SK-N-SH (cell line): ENCODE measurements around the gene RAB20. TPM values are rescaled to one million over a fixed set of nuclear protein-coding genes. Genes with fewer than 3 reads are reported as not detected.

Experiments used
- CTCF ChIA-PET: fragments of 300-600, 350-600 bp; formaldehyde crosslinking; extraction: SDS; loops from one replicate; lab custom pipeline; 2021; lab: Yijun Ruan, JAX
- POLR2A ChIA-PET: fragments of 350-600 bp; sonication (Branson Sonifier 250); formaldehyde crosslinking; extraction: SDS; loops from one replicate; lab custom pipeline; 2020; ENCODE audit warnings: antibody characterized with exemption, inconsistent platforms; lab: Yijun Ruan, JAX
- DNase-seq: peaks from one replicate; pipeline ENCODE4 v3.0.0; 2012
- H2AFZ ChIP-seq: fragments of 200-600 bp; sonication (generic); 2 replicates; pipeline ENCODE4 v1.8.1; 2016; ENCODE audit warnings: antibody characterized with exemption, mild to moderate bottlenecking, low read depth
- H3F3A ChIP-seq: fragments of 200-600 bp; sonication (generic); replicated peaks from 2 replicates; pipeline ENCODE3; 2016; ENCODE audit warnings: antibody characterized with exemption, mild to moderate bottlenecking; ENCODE audit not compliant: insufficient read depth
- H3K27ac ChIP-seq, 2 experiments: fragments of 200-500 bp in 1 of 2; fragments of 200-600 bp in 1 of 2; sonication (Bioruptor generic) in 1 of 2; sonication (generic), shearing (Covaris generic) in 1 of 2; 2 replicates each; pipeline versions ENCODE4 v1.5.1 to v1.6.1; 2014 to 2016; ENCODE audit warnings: low read depth in 2 of 2, inconsistent platforms in 1 of 2, low read length in 1 of 2, mild to moderate bottlenecking in 1 of 2, mixed read lengths in 1 of 2
- H3K27me3 ChIP-seq: fragments of 200-600 bp; sonication (generic), shearing (Covaris generic); 2 replicates; pipeline ENCODE4 v1.6.1; 2016; ENCODE audit warnings: mixed run types; ENCODE audit not compliant: insufficient read depth
- H3K36me3 ChIP-seq, 2 experiments: fragments of 200-500 bp in 1 of 2; fragments of 200-600 bp in 1 of 2; sonication (Bioruptor generic) in 1 of 2; sonication (generic) in 1 of 2; replicated peaks in 1 of 2; 2 replicates each; pipeline versions ENCODE3 to v1.5.1; 2014 to 2016; ENCODE audit warnings: low read length in 1 of 2, mild to moderate bottlenecking in 1 of 2; ENCODE audit not compliant: insufficient read depth in 2 of 2, control insufficient read depth in 1 of 2
- H3K4me1 ChIP-seq, 2 experiments: fragments of 200-500 bp in 1 of 2; fragments of 200-600 bp in 1 of 2; sonication (Bioruptor generic) in 1 of 2; sonication (generic), shearing (Covaris generic) in 1 of 2; 2 replicates each; pipeline versions ENCODE4 v1.5.1 to v1.6.1; 2014 to 2016; ENCODE audit warnings: low read depth in 1 of 2, low read length in 1 of 2, mixed run types in 1 of 2; ENCODE audit not compliant: insufficient read depth in 2 of 2, control insufficient read depth in 1 of 2
- H3K4me2 ChIP-seq: fragments of 200-600 bp; sonication (generic), shearing (Covaris generic); 2 replicates; pipeline ENCODE4 v1.6.1; 2017; ENCODE audit warnings: mixed run types
- H3K4me3 ChIP-seq, 2 experiments: fragments of 200-500 bp in 1 of 2; fragments of 200-600 bp in 1 of 2; sonication (Bioruptor generic) in 1 of 2; sonication (generic), shearing (Covaris generic) in 1 of 2; 2 replicates each; pipeline versions ENCODE4 v1.5.1 to v1.8.1; 2014 to 2016; ENCODE audit warnings: low read depth in 2 of 2, inconsistent platforms in 1 of 2, low read length in 1 of 2, mild to moderate bottlenecking in 1 of 2, mixed read lengths in 1 of 2, moderate library complexity in 1 of 2
- H3K79me2 ChIP-seq: fragments of 200-600 bp; sonication (generic); 2 replicates; pipeline ENCODE4 v1.8.1; 2017; ENCODE audit warnings: mild to moderate bottlenecking; ENCODE audit not compliant: insufficient read depth
- H3K9ac ChIP-seq: fragments of 200-600 bp; sonication (generic); 2 replicates; pipeline ENCODE4 v1.6.1; 2017; ENCODE audit warnings: mixed run types
- H3K9me2 ChIP-seq: fragments of 200-600 bp; sonication (generic); 2 replicates; pipeline ENCODE4 v1.6.1; 2017; ENCODE audit warnings: mixed run types
- H3K9me3 ChIP-seq: fragments of 200-600 bp; sonication (generic); 2 replicates; pipeline ENCODE4 v1.6.1; 2017; ENCODE audit warnings: mixed run types, mild to moderate bottlenecking, moderate library complexity
- H4K20me1 ChIP-seq: fragments of 200-600 bp; sonication (generic); 2 replicates; pipeline ENCODE4 v1.6.1; 2017; ENCODE audit warnings: mild to moderate bottlenecking, mixed run types; ENCODE audit not compliant: insufficient read depth
- ELF1 ChIP-seq: IDR thresholded peaks from 2 replicates; pipeline ENCODE4 v1.4.0; 2012
- EP300 ChIP-seq, 2 experiments: IDR thresholded peaks; 2 replicates each; pipeline versions ENCODE4 v1.4.0 to v1.6.1; 2012; ENCODE audit warnings: borderline replicate concordance in 1 of 2, low read depth in 1 of 2, low read length in 1 of 2
- EZH2phosphoT487 ChIP-seq: fragments of 200-600 bp; sonication (generic); IDR thresholded peaks from 2 replicates; pipeline ENCODE4 v1.6.1; 2017; ENCODE audit warnings: low read depth, mixed run types, mild to moderate bottlenecking, antibody characterized with exemption, moderate library complexity, borderline replicate concordance
- FOXM1 ChIP-seq: IDR thresholded peaks from 2 replicates; pipeline ENCODE4 v1.4.0; 2012; ENCODE audit warnings: low read depth, mild to moderate bottlenecking
- JUND ChIP-seq: IDR thresholded peaks from 2 replicates; pipeline ENCODE4 v1.4.0; 2012
- MAX ChIP-seq: IDR thresholded peaks from 2 replicates; pipeline ENCODE4 v1.4.0; 2012; ENCODE audit warnings: low read depth
- MEF2A ChIP-seq: IDR thresholded peaks from 2 replicates; pipeline ENCODE4 v1.4.0; 2012; ENCODE audit warnings: low read depth, borderline replicate concordance
- NFIC ChIP-seq: IDR thresholded peaks from 2 replicates; pipeline ENCODE4 v1.4.0; 2012; ENCODE audit warnings: borderline replicate concordance
- RCOR1 ChIP-seq: fragments of 150-350 bp; IDR thresholded peaks from 2 replicates; pipeline ENCODE4 v1.6.1; 2017; ENCODE audit warnings: antibody characterized with exemption, low read length
- REST ChIP-seq: IDR thresholded peaks from 2 replicates; pipeline ENCODE4 v1.6.1; 2012; ENCODE audit warnings: mild to moderate bottlenecking, low read depth, low read length, moderate library complexity
- RFX5 ChIP-seq: IDR thresholded peaks from 2 replicates; pipeline ENCODE4 v1.6.1; 2012; ENCODE audit warnings: mild to moderate bottlenecking, improper control_type of control experiment, low read length
- SMC3 ChIP-seq: IDR thresholded peaks from 2 replicates; pipeline ENCODE4 v1.6.1; 2012; ENCODE audit warnings: low read depth, low read length, improper control_type of control experiment
- TCF12 ChIP-seq: IDR thresholded peaks from 2 replicates; pipeline ENCODE4 v1.4.0; 2012
- USF2 ChIP-seq: fragments of 150-350 bp; IDR thresholded peaks from 2 replicates; pipeline ENCODE4 v1.6.1; 2017; ENCODE audit warnings: antibody characterized with exemption, low read length, low read depth, borderline replicate concordance
- WGBS: methylation state at CpG from one replicate; pipeline ENCODE4 v1.1.6; 2017; ENCODE audit warnings: low lambda C conversion rate; 5-methylcytosine and 5-hydroxymethylcytosine counted together
- polyA plus RNA-seq, 3 experiments: library from polyadenylated mRNA; depleted of rRNA; stranded (reverse); fragments of >200 nt; gene quantifications; 2 replicates each; pipeline ENCODE4 v1.2.3, GENCODE V29; 2012

RAB20 gene
- polyA plus RNA-seq, 1 of the 3 experiments (the other 2 are of a cell fraction): 5.2 TPM

GRCh38 chr13:110523180-110523579, 38.3 kb downstream of the RAB20 start:
- Histone ChIP-seq H3K4me3 (no peak overlapping the region), H3K36me3 (no peaks in the 10 kb centered on the region), H3K9me3 (no peaks in the 10 kb centered on the region), H3K4me1 (peaks cover 0 to 22% of the 10 kb centered on the region in 2 experiments; a peak in 1 of 4 replicates), H3K79me2 (no peaks in the 10 kb centered on the region), H2AFZ (no peak overlapping the region), H3K9ac (no peak overlapping the region), H3K27ac (no peak overlapping the region), H3K27me3 (no peaks in the 10 kb centered on the region), H3K4me2 (no peak overlapping the region), H3F3A (no peaks in the 10 kb centered on the region), H3K9me2 (no peaks in the 10 kb centered on the region), H4K20me1 (no peaks in the 10 kb centered on the region)
- 78% methylated on average over 9 of the region's 9 CpGs for WGBS
- CTCF ChIA-PET: no interaction called here
- DNase-seq: no peak
- POLR2A ChIA-PET: no interaction called here
- TF ChIP-seq MAX (no peak), TCF12 (no peak)

- Histone ChIP-seq H4K20me1 (no peaks in the 10 kb centered on the region), H3K9ac (no peak overlapping the region), H3K4me3 (no peak overlapping the region), H3K27me3 (no peaks in the 10 kb centered on the region), H3K27ac (no peak overlapping the region)
- DNase-seq: no peak
- POLR2A ChIA-PET: interaction anchor here (1.1 kb wide), 1 partner anchor 193 kb away, joined by 5 read pairs; no protein-coding TSS in a partner anchor
- CTCF ChIA-PET: no interaction called here
- TF ChIP-seq JUND (no peak), RFX5 (no peak), SMC3 (no peak), REST (no peak), MEF2A (no peak)
- TF ChIP-seq, all 33 proteins: peak for 0
- no peak overlapping the region for H3K4me2 ChIP-seq
- no peaks in the 10 kb centered on the region for H3K9me2 ChIP-seq
- WGBS: 78% methylated on average over 5 of the region's 5 CpGs
- peaks cover 0 to 22% of the 10 kb centered on the region in 2 experiments; a peak in 1 of 4 replicates for H3K4me1 ChIP-seq
- no peaks in the 10 kb centered on the region for H3K36me3 ChIP-seq
- H3K9me3 ChIP-seq: no peaks in the 10 kb centered on the region
- H3F3A ChIP-seq: no peaks in the 10 kb centered on the region
- no peak overlapping the region for H2AFZ ChIP-seq
- no peaks in the 10 kb centered on the region for H3K79me2 ChIP-seq
These were observed 38.8 kb downstream of the RAB20 start for GRCh38 chr13:110522721-110523120.

- H4K20me1 ChIP-seq: no peaks in the 10 kb centered on the region
- no peaks in the 10 kb centered on the region for H3K79me2 ChIP-seq
- 95% methylated on average over 6 of the region's 7 CpGs for WGBS
- no peak overlapping the region for H3K4me3 ChIP-seq
- H3F3A ChIP-seq: no peaks in the 10 kb centered on the region
- H3K27ac ChIP-seq: no peak overlapping the region
- no peaks in the 10 kb centered on the region for H3K9me3 ChIP-seq
- ChIA-PET POLR2A (interaction anchor here (1.1 kb wide), 1 partner anchor 193 kb away, joined by 5 read pairs; no protein-coding TSS in a partner anchor), CTCF (interaction anchor here (0.6 to 1.4 kb wide), 2 partner anchors 34 to 300 kb away, joined by 3 read pairs; no protein-coding TSS in a partner anchor)
- no peaks in the 10 kb centered on the region for H3K9me2 ChIP-seq
- no peaks in the 10 kb centered on the region for H3K27me3 ChIP-seq
- no peak overlapping the region for H3K4me2 ChIP-seq
- no peak overlapping the region for H3K9ac ChIP-seq
- no peaks in the 10 kb centered on the region for H3K36me3 ChIP-seq
- DNase-seq: no peak
- no peak overlapping the region for H2AFZ ChIP-seq
- H3K4me1 ChIP-seq: peaks cover 0 to 22% of the 10 kb centered on the region in 2 experiments; a peak in 1 of 4 replicates
- no peak for TF ChIP-seq REST
- no peak for TF ChIP-seq MEF2A
- TF ChIP-seq USF2: no peak
- TF ChIP-seq ELF1: no peak
- TF ChIP-seq EZH2phosphoT487: no peak
- TF ChIP-seq RCOR1: no peak
- no peak for TF ChIP-seq FOXM1
- TF ChIP-seq NFIC: no peak
- TF ChIP-seq EP300 (IDR thresholded peaks at IDR 0.05; ENCODE audit: borderline replicate concordance in 1 of 2, low read depth in 1 of 2, low read length in 1 of 2): no peak
These were observed 39.6 kb downstream of the RAB20 start for GRCh38 chr13:110521946-110522345.
